DOHH2 (cell line): ENCODE measurements around the gene MYL12B.

Experiments used
- H3F3A ChIP-seq: fragments of 200-600 bp; sonication (generic), shearing (Covaris generic); 2 replicates; pipeline ENCODE4 v1.6.0; 2016; ENCODE audit warnings: antibody characterized with exemption, mild to moderate bottlenecking; ENCODE audit not compliant: control insufficient read depth, insufficient read depth
- H3K27ac ChIP-seq: fragments of 200-600 bp; sonication (generic); 2 replicates; pipeline ENCODE4 v1.5.1; 2014; ENCODE audit warnings: low read depth, mild to moderate bottlenecking, low read length, moderate library complexity
- H3K27me3 ChIP-seq: fragments of 200-600 bp; sonication (generic); 2 replicates; pipeline ENCODE4 v1.6.1; 2014; ENCODE audit warnings: mild to moderate bottlenecking, low read length, mixed read lengths; ENCODE audit not compliant: control insufficient read depth
- H3K36me3 ChIP-seq: fragments of 200-600 bp; sonication (generic); 2 replicates; pipeline ENCODE4 v1.6.1; 2014; ENCODE audit warnings: mild to moderate bottlenecking, low read length, moderate library complexity, mixed read lengths; ENCODE audit not compliant: control insufficient read depth
- H3K4me1 ChIP-seq: fragments of 200-600 bp; sonication (generic); 2 replicates; pipeline ENCODE4 v1.6.1; 2014; ENCODE audit warnings: mild to moderate bottlenecking, low read length, mixed read lengths; ENCODE audit not compliant: control insufficient read depth
- H3K4me2 ChIP-seq: fragments of 200-600 bp; sonication (generic); 2 replicates; pipeline ENCODE4 v1.6.0; 2014; ENCODE audit warnings: mild to moderate bottlenecking, low read length, moderate library complexity
- H3K4me3 ChIP-seq: fragments of 200-600 bp; sonication (generic); 2 replicates; pipeline ENCODE4 v1.5.1; 2014; ENCODE audit warnings: mild to moderate bottlenecking, low read length, mixed read lengths
- H3K79me2 ChIP-seq: fragments of 200-600 bp; sonication (generic); 2 replicates; pipeline ENCODE4 v1.6.1; 2014; ENCODE audit warnings: mild to moderate bottlenecking, low read length, mixed read lengths; ENCODE audit not compliant: control insufficient read depth
- H3K9me2 ChIP-seq: fragments of 200-600 bp; sonication (generic); replicated peaks from 2 replicates; pipeline ENCODE4 v1.6.1; 2014; ENCODE audit warnings: mild to moderate bottlenecking, low read length, mixed read lengths; ENCODE audit not compliant: control insufficient read depth
- H3K9me3 ChIP-seq: fragments of 200-600 bp; sonication (generic); 2 replicates; pipeline ENCODE4 v1.6.1; 2014; ENCODE audit warnings: antibody characterized with exemption, low read length, mixed read lengths; ENCODE audit not compliant: control insufficient read depth, insufficient read depth
- H4K20me1 ChIP-seq: fragments of 200-600 bp; sonication (generic); 2 replicates; pipeline ENCODE4 v1.6.0; 2014; ENCODE audit warnings: low read depth, mild to moderate bottlenecking, antibody characterized with exemption, low read length, moderate library complexity; ENCODE audit not compliant: control insufficient read depth, insufficient read depth
- CTCF ChIP-seq: fragments of 200-600 bp; sonication (generic); IDR thresholded peaks from one replicate; pipeline ENCODE4 v1.5.1; 2014; ENCODE audit warnings: antibody characterized with exemption, mild to moderate bottlenecking, low read depth, low read length; ENCODE audit not compliant: poor library complexity, severe bottlenecking
- EZH2phosphoT487 ChIP-seq: fragments of 200-600 bp; sonication (generic); IDR thresholded peaks from 2 replicates; pipeline ENCODE4 v1.6.1; 2017; ENCODE audit warnings: borderline replicate concordance, mild to moderate bottlenecking, antibody characterized with exemption, low read length, moderate library complexity, mixed read lengths

The MYL12B gene

GRCh38 chr18:3214855-3215637, 46.9 kb upstream of the MYL12B start:
- TF ChIP-seq EZH2phosphoT487 (no peak), CTCF (no peak)
- Histone ChIP-seq H3K36me3 (no peaks in the 10 kb centered on the region), H4K20me1 (no peaks in the 10 kb centered on the region), H3K4me2 (no peak overlapping the region), H3K4me1 (peaks cover 17% of the 10 kb centered on the region), H3K9me2 (no peaks in the 10 kb centered on the region), H3K9me3 (no peaks in the 10 kb centered on the region), H3K27ac (no peak overlapping the region), H3K79me2 (no peaks in the 10 kb centered on the region), H3K27me3 (no peaks in the 10 kb centered on the region), H3F3A (no peaks in the 10 kb centered on the region), H3K4me3 (no peak overlapping the region)

DNA sequence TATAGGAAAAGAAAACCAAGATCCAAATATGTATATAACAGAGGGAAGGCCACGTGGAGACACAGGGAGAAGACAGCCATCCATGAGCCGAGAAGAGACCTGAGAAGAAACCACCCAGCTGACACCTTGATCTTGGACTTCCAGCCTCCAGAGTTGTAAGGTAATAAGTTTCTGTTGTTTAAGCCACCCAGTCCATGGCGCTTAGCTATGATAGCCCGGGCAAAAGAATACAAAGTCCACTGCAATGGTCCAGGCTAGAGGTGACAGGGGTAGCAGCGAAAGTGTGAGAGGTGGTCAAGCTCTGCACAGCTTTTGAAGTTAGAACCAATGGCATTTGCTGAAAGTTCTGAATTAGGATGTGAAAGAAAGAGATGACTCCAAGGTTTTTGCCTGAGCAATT, 44.9 kb upstream of the MYL12B start:
- Histone ChIP-seq H3K4me1 (peaks cover 12% of the 10 kb centered on the region), H3F3A (no peaks in the 10 kb centered on the region), H3K4me2 (no peak overlapping the region), H3K9me3 (no peaks in the 10 kb centered on the region), H3K27ac (no peak overlapping the region), H3K36me3 (no peaks in the 10 kb centered on the region), H3K79me2 (no peaks in the 10 kb centered on the region), H4K20me1 (no peaks in the 10 kb centered on the region), H3K9me2 (no peaks in the 10 kb centered on the region), H3K4me3 (no peak overlapping the region), H3K27me3 (no peaks in the 10 kb centered on the region)
- no peak for TF ChIP-seq EZH2phosphoT487
- no peak for TF ChIP-seq CTCF

GRCh38 chr18:3217948-3218647, 43.8 kb upstream of the MYL12B start:
- Histone ChIP-seq H3K27me3 (no peaks in the 10 kb centered on the region), H3K4me1 (peaks cover 7% of the 10 kb centered on the region), H4K20me1 (no peaks in the 10 kb centered on the region), H3F3A (no peaks in the 10 kb centered on the region), H3K27ac (no peak overlapping the region), H3K9me3 (no peaks in the 10 kb centered on the region), H3K4me2 (no peak overlapping the region), H3K36me3 (no peaks in the 10 kb centered on the region), H3K4me3 (no peak overlapping the region), H3K9me2 (no peaks in the 10 kb centered on the region), H3K79me2 (no peaks in the 10 kb centered on the region)
- TF ChIP-seq EZH2phosphoT487 (no peak), CTCF (no peak)
